K562 (cell line): ENCODE data around the gene CCDC167. TPM values are rescaled to one million over a fixed set of nuclear protein-coding genes. Genes with fewer than 3 reads are reported as not detected.

Experiments
- ATAC-seq: fragments of 200-7000 bp; cut with Tn5 transposase; 3 replicates; pipeline ENCODE4 v1.9.1; 2020; ENCODE audit warnings: moderate library complexity
- BruUV-seq: library from RNA; stranded (reverse); fragments of 400-500 nt; replicated peaks from 2 replicates; lab custom pipeline; 2021; lab: Mats Ljungman, UMichigan
- CTCF ChIA-PET: fragments of 300-600 bp; formaldehyde crosslinking; extraction: SDS; loops from one replicate; lab custom pipeline; 2021; ENCODE audit warnings: low intra/inter-chr PET ratio; lab: Yijun Ruan, JAX
- POLR2A ChIA-PET: fragments of 300-600, 350-650 bp; sonication (Branson Sonifier 250); formaldehyde crosslinking; extraction: SDS; loops from one replicate; lab custom pipeline; 2021; ENCODE audit warnings: antibody characterized with exemption, inconsistent platforms; lab: Yijun Ruan, JAX
- DNase-seq, 4 experiments: peaks; one replicate each; pipeline versions ENCODE4 v3.0.0 to v3.0.0-alpha.2; 2011 to 2018; ENCODE audit warnings: low spot score in 3 of 4, mixed read lengths in 3 of 4; ENCODE audit errors: extremely low read depth in 1 of 4
- FAIRE-seq: peaks from 2 replicates; lab custom pipeline; 2011; peaks lifted over from hg19 to GRCh38; lab: Jason Lieb, UNC
- H2AFZ ChIP-seq: 2 replicates; pipeline ENCODE4 v1.6.0; 2011; ENCODE audit warnings: low read depth, low read length, control low read depth, inconsistent platforms
- H3K27ac ChIP-seq: fragments of 200-600 bp; 3 replicates; pipeline ENCODE4 v1.8.0; 2011; ENCODE audit warnings: low read depth, mild to moderate bottlenecking, control low read depth, inconsistent platforms, low read length, moderate library complexity, mixed read lengths; ENCODE audit errors: extremely low read depth
- H3K27me3 ChIP-seq, 2 experiments: fragments of 300-600 bp in 1 of 2; 2 replicates in 1 of 2; 3 replicates in 1 of 2; pipeline versions ENCODE4 v1.6.0 to v1.8.0; 2011; ENCODE audit warnings: inconsistent platforms in 2 of 2, low read length in 2 of 2, mild to moderate bottlenecking in 1 of 2, mixed read lengths in 1 of 2, moderate library complexity in 1 of 2; ENCODE audit not compliant: control insufficient read depth in 2 of 2, insufficient read depth in 2 of 2
- H3K36me3 ChIP-seq: fragments of 300-600 bp; 3 replicates; pipeline ENCODE4 v1.8.0; 2011; ENCODE audit warnings: mild to moderate bottlenecking, low read length, inconsistent platforms; ENCODE audit not compliant: control insufficient read depth, insufficient read depth
- H3K4me1 ChIP-seq, 2 experiments: fragments of 200-600 bp in 1 of 2; replicated peaks in 1 of 2; 2 replicates in 1 of 2; 3 replicates in 1 of 2; pipeline versions ENCODE4 v1.5.1 to v1.8.0; 2011; ENCODE audit warnings: inconsistent platforms in 2 of 2, low read length in 2 of 2, mild to moderate bottlenecking in 1 of 2, mixed read lengths in 1 of 2, moderate library complexity in 1 of 2; ENCODE audit not compliant: control insufficient read depth in 2 of 2, insufficient read depth in 2 of 2
- H3K4me2 ChIP-seq: 2 replicates; pipeline ENCODE4 v1.6.1; 2011; ENCODE audit warnings: low read length, control low read depth, inconsistent platforms, mixed read lengths; ENCODE audit not compliant: insufficient read depth
- H3K4me3 ChIP-seq: fragments of 200-600 bp; sonication (generic), shearing (Covaris generic); 2 replicates; pipeline ENCODE4 v1.5.1; 2016; ENCODE audit warnings: control low read depth, inconsistent platforms
- H3K79me2 ChIP-seq: fragments of 200-600 bp; 3 replicates; pipeline ENCODE4 v1.8.0; 2011; ENCODE audit warnings: low read length, inconsistent platforms; ENCODE audit not compliant: control insufficient read depth, insufficient read depth
- H3K9ac ChIP-seq, 2 experiments: 2 replicates each; pipeline versions ENCODE4 v1.6.0 to v1.6.1; 2011; ENCODE audit warnings: low read depth in 2 of 2, low read length in 2 of 2, control low read depth in 1 of 2, inconsistent platforms in 1 of 2, mild to moderate bottlenecking in 1 of 2, mixed read lengths in 1 of 2; ENCODE audit not compliant: insufficient read depth in 1 of 2
- H3K9me1 ChIP-seq: one replicate; pipeline ENCODE4 v1.6.0; 2011; ENCODE audit warnings: inconsistent platforms, mild to moderate bottlenecking, low read length, moderate library complexity; ENCODE audit not compliant: control insufficient read depth, insufficient read depth
- H3K9me3 ChIP-seq: replicated peaks from 2 replicates; pipeline ENCODE4 v1.5.1; 2011; ENCODE audit warnings: low read depth, low read length, inconsistent platforms; ENCODE audit not compliant: control insufficient read depth, insufficient read depth
- H4K20me1 ChIP-seq: replicated peaks from 2 replicates; pipeline ENCODE4 v1.6.1; 2011; ENCODE audit warnings: low read length, inconsistent platforms, mixed read lengths; ENCODE audit not compliant: control insufficient read depth, insufficient read depth
- ARID2 ChIP-seq: fragments of 450-650 bp; IDR thresholded peaks from 2 replicates; pipeline ENCODE4 v1.6.1; 2017; ENCODE audit warnings: antibody characterized with exemption, mild to moderate bottlenecking
- E4F1 ChIP-seq: fragments of 250-450 bp; sonication (Bioruptor Pico); IDR thresholded peaks from 2 replicates; pipeline ENCODE4 v1.5.0; 2021; ENCODE audit warnings: mild to moderate bottlenecking, borderline replicate concordance
- FOXA3 ChIP-seq, 2 experiments: fragments of 450-650 bp in 1 of 2; sonication (generic) in 1 of 2; formaldehyde crosslinking; IDR thresholded peaks in 1 of 2; conservative IDR thresholded peaks in 1 of 2; 2 replicates each; pipeline versions ENCODE4 v1.4.0 to v1.8.0; 2020 to 2022; ENCODE audit warnings: mild to moderate bottlenecking in 2 of 2, missing genetic modification reagents in 1 of 2
- GATAD2B ChIP-seq: fragments of 450-650 bp; IDR thresholded peaks from 2 replicates; pipeline ENCODE4 v1.6.1; 2017; ENCODE audit warnings: mild to moderate bottlenecking, borderline replicate concordance
- KAT2B ChIP-seq: IDR thresholded peaks from one replicate; pipeline ENCODE4 v1.6.1; 2012; ENCODE audit warnings: low read depth, mild to moderate bottlenecking, control low read depth, inconsistent platforms, low read length, moderate library complexity
- NR0B1 ChIP-seq: fragments of 450-650 bp; IDR thresholded peaks from one replicate; pipeline ENCODE4 v1.6.1; 2018; ENCODE audit warnings: mild to moderate bottlenecking, moderate library complexity; ENCODE audit not compliant: partially characterized antibody
- RBM25 ChIP-seq: fragments of 200-400 bp; formaldehyde crosslinking; IDR thresholded peaks from 2 replicates; pipeline ENCODE4 v1.6.1; 2018; ENCODE audit warnings: low read length, low read depth, moderate library complexity; ENCODE audit not compliant: severe bottlenecking
- SUPT5H ChIP-seq: fragments of 450-650 bp; IDR thresholded peaks from 2 replicates; pipeline ENCODE4 v1.6.1; 2016
- ZKSCAN8 ChIP-seq: fragments of 200-800 bp; sonication (Bioruptor generic); IDR thresholded peaks from 2 replicates; pipeline ENCODE4 v1.6.1; 2016; ENCODE audit warnings: missing genetic modification characterization, missing compliant biosample characterization
- ZNF217 ChIP-seq: sonication (generic); formaldehyde crosslinking; IDR thresholded peaks from 2 replicates; pipeline ENCODE4 v1.8.0; 2022; ENCODE audit warnings: mild to moderate bottlenecking, missing genetic modification reagents
- ZNF23 ChIP-seq: fragments of 250-450 bp; sonication (Bioruptor Pico); IDR thresholded peaks from 2 replicates; pipeline ENCODE4 v1.4.0; 2020; ENCODE audit warnings: mild to moderate bottlenecking
- ZNF263 ChIP-seq: sonication (generic); formaldehyde crosslinking; IDR thresholded peaks from 2 replicates; pipeline ENCODE4 v1.8.0; 2022; ENCODE audit warnings: mild to moderate bottlenecking, missing genetic modification reagents, borderline replicate concordance
- ZNF3 ChIP-seq: fragments of 250-450 bp; sonication (Bioruptor Pico); IDR thresholded peaks from 2 replicates; pipeline ENCODE4 v1.5.0; 2021; ENCODE audit warnings: mild to moderate bottlenecking, moderate library complexity
- WGBS: fragments of 100-300 bp; shearing (Covaris generic); methylation state at CpG from one replicate; pipeline ENCODE4 v1.1.6; 2016; ENCODE audit warnings: low coverage, mixed read lengths; ENCODE audit not compliant: insufficient coverage; ENCODE audit errors: missing lambda C conversion rate; 5-methylcytosine and 5-hydroxymethylcytosine counted together
- in situ Hi-C: fragments of 300-500 bp; cut with MboI; formaldehyde crosslinking; loops from 4 replicates; pipeline ENCODE4 v1.15.0; 2018; ENCODE audit warnings: inconsistent platforms, mixed read lengths
- intact Hi-C: fragments of 100-400 bp; cut with micrococcal nuclease; formaldehyde crosslinking; loops from 2 replicates; pipeline ENCODE4 v1.14.2; 2022
- polyA plus RNA-seq, 8 experiments: library from polyadenylated mRNA; depleted of rRNA in 4 of 8; stranded (reverse) in 5 of 8; unstranded in 3 of 8; fragments of >200 nt; fragmentation: Nextera tagmentation in 2 of 8; fragmentation: Illumina TruSeq in 1 of 8; extraction: Ambion mirVana in 2 of 8; extraction: Trizol in 1 of 8; gene quantifications; 2 replicates each; pipeline versions ENCODE4 v1.2.1 to v1.2.3, GENCODE V29; 2011 to 2014; ENCODE audit warnings: inconsistent platforms in 1 of 8, missing spikeins in 1 of 8
- total RNA-seq, 7 experiments: library from RNA; depleted of rRNA in 6 of 7; stranded (reverse); fragments of >200 nt in 6 of 7; fragmentation: Illumina TruSeq in 2 of 7; extraction: Trizol in 2 of 7; gene quantifications; 2 replicates each; pipeline versions ENCODE4 v1.2.1 to v1.2.3, GENCODE V29; 2011 to 2021; ENCODE audit warnings: low replicate concordance in 1 of 7

The CCDC167 gene
- total and polyA plus RNA-seq, 9 of the 15 experiments (the other 6 are each of a cell fraction or from before 2014, with no cell fraction given), result 26.0 to 114 (median 45.2) TPM

- no peaks in the 10 kb centered on the region for H3K9me1 ChIP-seq
- no peak overlapping the region for H2AFZ ChIP-seq
- H4K20me1 ChIP-seq, result peaks cover 10% of the 10 kb centered on the region; the same call in 1 of the 2 replicates
- POLR2A ChIA-PET, result interaction anchor here (0.7 to 1.1 kb wide), 4 partner anchors 9 to 23 kb away, joined by 3 to 4 read pairs (median 4); no protein-coding TSS in a partner anchor
- in situ Hi-C loops (no loop called here), intact Hi-C loops (no loop called here)
- no peak overlapping the region for H3K9ac ChIP-seq
- no peaks in the 10 kb centered on the region for H3K9me3 ChIP-seq
- WGBS, result under 1% methylated on average over 9 of the region's 9 CpGs
- CTCF ChIA-PET, result no interaction called here
- H3K4me3 ChIP-seq, result no peak overlapping the region
- ATAC-seq (no peak), FAIRE-seq (no peak), DNase-seq (no peak)
- no peak for TF ChIP-seq RBM25
- BruUV-seq, result no TSS peak
- no peak overlapping the region for H3K4me2 ChIP-seq
- no peaks in the 10 kb centered on the region for H3K36me3 ChIP-seq
- H3K27ac ChIP-seq, result no peak overlapping the region
- no peaks in the 10 kb centered on the region for H3K79me2 ChIP-seq
- H3K27me3 ChIP-seq, result peaks cover 73 to 94% of the 10 kb centered on the region in 2 experiments
- H3K4me1 ChIP-seq, result peaks cover 0 to 3% of the 10 kb centered on the region in 2 experiments; a peak in 1 of 5 replicates
Observed at GRCh38 chr6:37515712-37516075, 16.0 kb upstream of the CCDC167 start.

GRCh38 chr6:37514837-37515236, 15.1 kb upstream of the CCDC167 start:
- Histone ChIP-seq H3K4me3 (no peak overlapping the region), H3K9me1 (no peaks in the 10 kb centered on the region), H3K9ac (no peak overlapping the region), H3K27ac (no peak overlapping the region), H3K79me2 (no peaks in the 10 kb centered on the region), H2AFZ (no peak overlapping the region), H3K4me2 (no peak overlapping the region), H3K4me1 (peaks cover 0 to 3% of the 10 kb centered on the region in 2 experiments; a peak in 1 of 5 replicates), H3K27me3 (peaks cover 72 to 92% of the 10 kb centered on the region in 2 experiments), H3K9me3 (no peaks in the 10 kb centered on the region), H4K20me1 (peaks cover 10% of the 10 kb centered on the region; the same call in 1 of the 2 replicates), H3K36me3 (no peaks in the 10 kb centered on the region)
- POLR2A ChIA-PET, result interaction anchor here (1.0 kb wide), 1 partner anchor 24 kb away, joined by 3 read pairs; no protein-coding TSS in a partner anchor
- no TSS peak for BruUV-seq
- in situ Hi-C loops (no loop called here), intact Hi-C loops (no loop called here)
- FAIRE-seq (no peak), ATAC-seq (no peak), DNase-seq (no peak)
- CTCF ChIA-PET, result no interaction called here
- WGBS, result 14% methylated on average over 7 of the region's 7 CpGs
- TF ChIP-seq E4F1 (CRISPR knock-in tag), result no peak
- no peak for TF ChIP-seq SUPT5H
- no peak for TF ChIP-seq FOXA3 (CRISPR knock-in tag; conservative IDR thresholded peaks at IDR 0.05 in 1 of 2, IDR thresholded peaks at IDR 0.05 in 1 of 2)
- TF ChIP-seq ZNF3 (CRISPR knock-in tag), result no peak
- TF ChIP-seq ZNF23 (CRISPR knock-in tag), result no peak
- no peak for TF ChIP-seq GATAD2B
- no peak for TF ChIP-seq ZKSCAN8 (CRISPR knock-in tag)
- no peak for TF ChIP-seq NR0B1
- no peak for TF ChIP-seq ARID2
- TF ChIP-seq KAT2B, result no peak
- TF ChIP-seq ZNF217, result no peak
- TF ChIP-seq RBM25, result no peak
- TF ChIP-seq ZNF263 (CRISPR knock-in tag), result no peak
